Activated CD4-positive, CD25-positive, alpha-beta regulatory T cell treated with anti-CD3 and anti-CD28 coated beads, Interleukin-2, amount 50 U/mL, for 16 hours (primary cell): Measurements from ENCODE around the gene CLCN5.

Source experiments
- DNase-seq: peaks from one replicate; pipeline ENCODE4 v3.0.0-alpha.2; 2020; ENCODE audit warnings: low read depth, low spot score

The CLCN5 gene

GRCh38 chrX:50081282-50081889, 159.0 kb downstream of the CLCN5 start:
- no peak for DNase-seq

- DNase-seq = no peak
Observed at GRCh38 chrX:50082741-50083140, 160.3 kb downstream of the CLCN5 start.

GRCh38 chrX:50088645-50089044, 166.2 kb downstream of the CLCN5 start:
- DNase-seq = no peak

GRCh38 chrX:50093625-50094024, 171.2 kb downstream of the CLCN5 start:
- no peak for DNase-seq

- DNase-seq = no peak
Observed at GRCh38 chrX:50097071-50097470, 174.7 kb downstream of the CLCN5 start.

- DNase-seq = no peak
Observed at GRCh38 chrX:50098241-50098640, 175.8 kb downstream of the CLCN5 start.

GRCh38 chrX:50098749-50099148, 176.4 kb downstream of the CLCN5 start:
- no peak for DNase-seq

GRCh38 chrX:50099331-50099730, 176.9 kb downstream of the CLCN5 start:
- no peak for DNase-seq

- no peak for DNase-seq
Observed at GRCh38 chrX:50100188-50100587, 177.8 kb downstream of the CLCN5 start.

- no peak for DNase-seq
Observed at GRCh38 chrX:50103176-50103575, 180.8 kb downstream of the CLCN5 start.

- DNase-seq = no peak
Observed at GRCh38 chrX:50103866-50104566, 181.6 kb downstream of the CLCN5 start.

GRCh38 chrX:50106051-50106675, 183.8 kb downstream of the CLCN5 start:
- DNase-seq = no peak

GRCh38 chrX:50107470-50107869, 185.1 kb downstream of the CLCN5 start:
- no peak for DNase-seq

GRCh38 chrX:50108264-50108663, 185.9 kb downstream of the CLCN5 start:
- DNase-seq = no peak

GRCh38 chrX:50111742-50112141, 189.3 kb downstream of the CLCN5 start:
- no peak for DNase-seq

GRCh38 chrX:50114113-50114512, 191.7 kb downstream of the CLCN5 start:
- DNase-seq = no peak

GRCh38 chrX:50115973-50116372, 193.6 kb downstream of the CLCN5 start:
- no peak for DNase-seq

- no peak for DNase-seq
Observed at GRCh38 chrX:50117476-50117875, 195.1 kb downstream of the CLCN5 start.

- no peak for DNase-seq
Observed at GRCh38 chrX:50125480-50125879, 203.1 kb downstream of the CLCN5 start.

GRCh38 chrX:50147972-50148371, 225.6 kb downstream of the CLCN5 start:
- no peak for DNase-seq
